ENCODE data around the gene LAPTM5. TPM values are rescaled to one million over a fixed set of nuclear protein-coding genes. Genes with fewer than 3 reads are reported as not detected.

LAPTM5 gene
- total and polyA plus RNA-seq, 4 donors: 18.0 to 46.2 (median 28.1) TPM

- H3K4me3 ChIP-seq (ENCODE audit: low read depth in 1 of 3, low read length in 3 of 3): no peak overlapping the region
- peaks cover 3 to 22% (median 11%) of the 10 kb centered on the region in 4 donors for H3K36me3 ChIP-seq (ENCODE audit: control insufficient read depth in 4 of 4, insufficient read depth in 3 of 4, low read depth in 1 of 4, low read length in 3 of 4)
- no peak for DNase-seq (ENCODE audit: low spot score)
- H3K9ac ChIP-seq (ENCODE audit: low read depth in 1 of 2, low read length in 2 of 2): no peak overlapping the region
- no peak overlapping the region for H3K27ac ChIP-seq (ENCODE audit: low read depth in 1 of 2, low read length in 2 of 2)
- H3K27me3 ChIP-seq (ENCODE audit: control insufficient read depth in 4 of 4, insufficient read depth in 4 of 4, low read length in 3 of 4): no peaks in the 10 kb centered on the region
- no peaks in the 10 kb centered on the region for H3K9me3 ChIP-seq (ENCODE audit: control insufficient read depth in 4 of 4, low read length in 3 of 4)
- 92% methylated on average over 14 of the region's 14 CpGs for WGBS
- no peak for TF ChIP-seq FOXA2 (IDR thresholded peaks at IDR 0.05)
- TF ChIP-seq RAD21 (IDR thresholded peaks at IDR 0.05): no peak
- TF ChIP-seq, protein P1, sequence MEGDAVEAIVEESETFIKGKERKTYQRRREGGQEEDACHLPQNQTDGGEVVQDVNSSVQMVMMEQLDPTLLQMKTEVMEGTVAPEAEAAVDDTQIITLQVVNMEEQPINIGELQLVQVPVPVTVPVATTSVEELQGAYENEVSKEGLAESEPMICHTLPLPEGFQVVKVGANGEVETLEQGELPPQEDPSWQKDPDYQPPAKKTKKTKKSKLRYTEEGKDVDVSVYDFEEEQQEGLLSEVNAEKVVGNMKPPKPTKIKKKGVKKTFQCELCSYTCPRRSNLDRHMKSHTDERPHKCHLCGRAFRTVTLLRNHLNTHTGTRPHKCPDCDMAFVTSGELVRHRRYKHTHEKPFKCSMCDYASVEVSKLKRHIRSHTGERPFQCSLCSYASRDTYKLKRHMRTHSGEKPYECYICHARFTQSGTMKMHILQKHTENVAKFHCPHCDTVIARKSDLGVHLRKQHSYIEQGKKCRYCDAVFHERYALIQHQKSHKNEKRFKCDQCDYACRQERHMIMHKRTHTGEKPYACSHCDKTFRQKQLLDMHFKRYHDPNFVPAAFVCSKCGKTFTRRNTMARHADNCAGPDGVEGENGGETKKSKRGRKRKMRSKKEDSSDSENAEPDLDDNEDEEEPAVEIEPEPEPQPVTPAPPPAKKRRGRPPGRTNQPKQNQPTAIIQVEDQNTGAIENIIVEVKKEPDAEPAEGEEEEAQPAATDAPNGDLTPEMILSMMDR (IDR thresholded peaks at IDR 0.05; ENCODE audit: low read depth, low read length, missing input control): no peak
- no peak for TF ChIP-seq GABPA (IDR thresholded peaks at IDR 0.05 in 1 of 2, conservative IDR thresholded peaks at IDR 0.05 in 1 of 2)
- TF ChIP-seq NR2F2 (IDR thresholded peaks at IDR 0.05): no peak
- peaks cover 0 to 2% (median 0%) of the 10 kb centered on the region in 4 donors for H3K4me1 ChIP-seq (ENCODE audit: control insufficient read depth in 4 of 4, insufficient read depth in 4 of 4, low read length in 3 of 4)
These were observed 20.1 kb downstream of the LAPTM5 start for GRCh38 chr1:30737357-30738039.

GRCh38 chr1:30735668-30736498, 21.7 kb downstream of the LAPTM5 start:
- Histone ChIP-seq H3K27ac (ENCODE audit: low read depth in 1 of 2, low read length in 2 of 2) (no peak overlapping the region), H3K9ac (ENCODE audit: low read depth in 1 of 2, low read length in 2 of 2) (no peak overlapping the region), H3K4me3 (ENCODE audit: low read depth in 1 of 3, low read length in 3 of 3) (no peak overlapping the region), H3K36me3 (ENCODE audit: control insufficient read depth in 4 of 4, insufficient read depth in 3 of 4, low read depth in 1 of 4, low read length in 3 of 4) (peaks cover 3 to 22% (median 11%) of the 10 kb centered on the region in 4 donors), H3K4me1 (ENCODE audit: control insufficient read depth in 4 of 4, insufficient read depth in 4 of 4, low read length in 3 of 4) (no peaks in the 10 kb centered on the region), H3K27me3 (ENCODE audit: control insufficient read depth in 4 of 4, insufficient read depth in 4 of 4, low read length in 3 of 4) (no peaks in the 10 kb centered on the region), H3K9me3 (ENCODE audit: control insufficient read depth in 4 of 4, low read length in 3 of 4) (no peaks in the 10 kb centered on the region)
- no peak for DNase-seq (ENCODE audit: low spot score)
- 95% methylated on average over 6 of the region's 6 CpGs for WGBS
- TF ChIP-seq FOXA1 (IDR thresholded peaks at IDR 0.05) (no peak), HNF4A (conservative IDR thresholded peaks at IDR 0.05) (no peak), ATF3 (IDR thresholded peaks at IDR 0.05) (no peak), RXRA (IDR thresholded peaks at IDR 0.05) (no peak), JUND (IDR thresholded peaks at IDR 0.05) (no peak), FOXA2 (IDR thresholded peaks at IDR 0.05) (no peak), YY1 (IDR thresholded peaks at IDR 0.05) (no peak), RAD21 (IDR thresholded peaks at IDR 0.05) (no peak), NR2F2 (IDR thresholded peaks at IDR 0.05) (no peak), GABPA (IDR thresholded peaks at IDR 0.05 in 1 of 2, conservative IDR thresholded peaks at IDR 0.05 in 1 of 2) (no peak), SP1 (IDR thresholded peaks at IDR 0.05) (no peak), HNF4G (IDR thresholded peaks at IDR 0.05) (no peak)
- TF ChIP-seq, protein P2, sequence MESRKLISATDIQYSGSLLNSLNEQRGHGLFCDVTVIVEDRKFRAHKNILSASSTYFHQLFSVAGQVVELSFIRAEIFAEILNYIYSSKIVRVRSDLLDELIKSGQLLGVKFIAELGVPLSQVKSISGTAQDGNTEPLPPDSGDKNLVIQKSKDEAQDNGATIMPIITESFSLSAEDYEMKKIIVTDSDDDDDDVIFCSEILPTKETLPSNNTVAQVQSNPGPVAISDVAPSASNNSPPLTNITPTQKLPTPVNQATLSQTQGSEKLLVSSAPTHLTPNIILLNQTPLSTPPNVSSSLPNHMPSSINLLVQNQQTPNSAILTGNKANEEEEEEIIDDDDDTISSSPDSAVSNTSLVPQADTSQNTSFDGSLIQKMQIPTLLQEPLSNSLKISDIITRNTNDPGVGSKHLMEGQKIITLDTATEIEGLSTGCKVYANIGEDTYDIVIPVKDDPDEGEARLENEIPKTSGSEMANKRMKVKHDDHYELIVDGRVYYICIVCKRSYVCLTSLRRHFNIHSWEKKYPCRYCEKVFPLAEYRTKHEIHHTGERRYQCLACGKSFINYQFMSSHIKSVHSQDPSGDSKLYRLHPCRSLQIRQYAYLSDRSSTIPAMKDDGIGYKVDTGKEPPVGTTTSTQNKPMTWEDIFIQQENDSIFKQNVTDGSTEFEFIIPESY (IDR thresholded peaks at IDR 0.05): no peak
- TF ChIP-seq, protein P1 (IDR thresholded peaks at IDR 0.05; ENCODE audit: low read depth, low read length, missing input control): no peak
- TF ChIP-seq, protein P3, sequence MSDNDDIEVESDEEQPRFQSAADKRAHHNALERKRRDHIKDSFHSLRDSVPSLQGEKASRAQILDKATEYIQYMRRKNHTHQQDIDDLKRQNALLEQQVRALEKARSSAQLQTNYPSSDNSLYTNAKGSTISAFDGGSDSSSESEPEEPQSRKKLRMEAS (IDR thresholded peaks at IDR 0.05): no peak
